Stimulated activated CD4-positive, alpha-beta T cell treated with anti-CD3 and anti-CD28 coated beads, Interleukin-4, amount 100 ng/mL, for 48 hours (primary cell): ENCODE data around the gene CDC42SE2.
"Not testable (repeated sequence)": the region's sequence is repeated elsewhere in the genome, so short reads cannot be mapped to it uniquely, and the experiment has no call there.

Experiments used
- DNase-seq, 2 donors: peaks; one replicate each; pipeline ENCODE4 v3.0.0-alpha.2; 2020; ENCODE audit warnings: low read depth in 2 of 2

The CDC42SE2 gene

GRCh38 chr5:131366428-131366827, 102.6 kb downstream of the CDC42SE2 start:
- no peak for DNase-seq

- DNase-seq, result no peak
Measured at GRCh38 chr5:131367219-131367860, 103.5 kb downstream of the CDC42SE2 start.

- no peak for DNase-seq
Measured at GRCh38 chr5:131368866-131369265, 105.0 kb downstream of the CDC42SE2 start.

DNA sequence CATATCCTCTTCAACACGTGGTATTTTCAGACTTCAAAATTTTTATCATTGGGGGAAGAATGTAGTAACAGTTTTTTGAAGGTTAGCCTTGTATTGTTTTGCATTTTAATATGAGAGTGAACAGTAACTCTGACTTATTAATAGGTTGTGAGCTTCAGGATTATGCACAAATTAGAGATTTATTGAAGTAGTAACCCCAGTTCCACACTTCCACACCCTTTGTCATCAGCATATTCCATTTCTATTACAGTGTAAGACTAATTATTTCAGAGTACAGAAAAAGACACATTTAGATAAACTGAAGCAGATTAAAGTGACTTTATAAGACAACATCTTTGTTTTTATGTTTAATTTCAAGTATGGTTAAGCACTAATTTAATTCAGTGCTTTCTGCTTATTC, 105.7 kb downstream of the CDC42SE2 start:
- no peak for DNase-seq

- DNase-seq, result no peak
Measured at GRCh38 chr5:131371835-131372234, 108.0 kb downstream of the CDC42SE2 start.

- DNase-seq, result no peak
Measured at GRCh38 chr5:131373265-131373664, 109.4 kb downstream of the CDC42SE2 start.

DNA sequence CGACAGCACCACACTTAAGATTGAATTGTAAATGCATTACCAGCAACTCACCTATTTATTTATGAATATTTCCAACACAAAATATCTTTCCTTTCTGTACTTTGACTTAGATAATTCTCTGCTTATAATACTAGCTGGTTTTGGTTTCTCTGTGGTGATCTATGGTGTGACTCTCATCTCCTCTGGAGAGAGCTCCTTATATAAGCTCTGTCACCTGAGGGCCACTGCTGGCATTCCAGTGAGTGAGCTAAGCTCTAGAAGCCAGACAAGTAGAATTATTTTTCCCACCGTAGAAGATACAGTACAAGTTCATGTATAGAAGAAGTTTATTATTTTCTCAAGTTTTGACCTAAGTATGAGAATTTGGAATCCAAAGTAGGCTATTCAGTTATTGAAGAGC, 111.5 kb downstream of the CDC42SE2 start:
- DNase-seq, result no peak

GRCh38 chr5:131377346-131377745, 113.5 kb downstream of the CDC42SE2 start:
- DNase-seq, result no peak

DNA sequence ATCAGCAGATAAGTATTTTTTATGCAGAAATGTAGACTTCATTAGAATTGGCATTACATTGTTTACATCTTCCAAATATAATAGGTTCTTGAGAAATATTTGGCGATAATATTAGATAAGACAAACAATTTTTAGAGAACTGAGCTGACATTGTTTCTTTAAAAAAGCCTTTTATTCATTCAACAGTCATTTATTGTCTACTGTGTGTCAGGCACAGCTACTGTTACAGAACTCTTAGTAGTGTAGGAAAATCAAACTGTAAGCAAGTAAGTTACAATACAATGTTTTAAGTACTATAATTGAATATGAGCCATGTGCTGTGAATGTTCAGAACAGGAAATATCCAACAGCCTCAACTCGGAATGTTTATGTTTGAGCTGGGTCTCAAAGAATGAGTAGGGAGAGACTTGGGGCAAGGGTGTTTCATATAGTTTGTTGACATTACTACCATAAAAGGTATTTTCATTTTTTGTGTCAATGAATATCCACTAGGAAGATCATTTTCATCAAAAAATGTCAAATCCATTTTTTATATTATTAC, 114.0 kb downstream of the CDC42SE2 start:
- DNase-seq, result no peak

GRCh38 chr5:131378721-131379541, 115.1 kb downstream of the CDC42SE2 start:
- DNase-seq, result no peak

- DNase-seq, result peak; percentile 32 to 47
Measured at GRCh38 chr5:131379723-131380122, 115.9 kb downstream of the CDC42SE2 start.

DNA sequence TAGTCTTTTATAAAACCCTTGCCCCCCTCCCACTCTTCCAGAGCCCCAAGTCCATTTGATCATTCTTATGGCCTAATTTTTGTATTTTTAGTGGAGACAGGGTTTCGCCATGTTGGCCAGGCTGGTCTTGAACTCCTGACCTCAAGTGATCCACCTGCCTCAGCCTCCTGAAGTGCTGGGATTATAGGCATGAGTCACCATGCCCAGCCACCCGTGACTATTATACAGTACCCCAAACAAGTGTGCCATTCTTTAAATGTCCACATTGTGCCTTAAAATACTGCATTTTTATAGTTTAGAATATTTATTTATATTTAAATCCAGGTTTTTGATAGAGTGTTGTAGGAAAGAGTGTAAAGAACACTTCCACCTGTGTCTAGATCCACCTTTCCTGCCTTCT, 116.4 kb downstream of the CDC42SE2 start:
- not testable (repeated sequence) for DNase-seq

DNA sequence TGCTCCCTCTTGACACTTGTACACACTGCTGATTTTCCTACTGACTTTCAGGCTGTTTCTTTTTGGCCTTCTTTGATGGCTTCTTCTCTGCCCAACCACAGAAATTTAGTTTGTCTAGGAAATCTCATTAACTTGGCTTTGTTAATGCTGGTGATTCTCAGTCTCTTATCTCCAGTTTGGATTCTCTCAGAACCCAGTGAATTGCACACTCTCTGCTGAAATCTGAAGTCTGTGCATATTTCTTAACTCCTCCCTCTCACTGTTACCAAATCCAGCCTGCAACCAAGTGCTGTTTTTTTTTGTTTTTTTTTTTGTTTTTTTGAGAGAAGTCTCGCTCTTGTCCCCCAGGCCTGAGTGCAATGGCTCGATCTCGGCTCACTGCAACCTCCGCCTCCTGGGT, 117.2 kb downstream of the CDC42SE2 start:
- DNase-seq, result no peak

DNA sequence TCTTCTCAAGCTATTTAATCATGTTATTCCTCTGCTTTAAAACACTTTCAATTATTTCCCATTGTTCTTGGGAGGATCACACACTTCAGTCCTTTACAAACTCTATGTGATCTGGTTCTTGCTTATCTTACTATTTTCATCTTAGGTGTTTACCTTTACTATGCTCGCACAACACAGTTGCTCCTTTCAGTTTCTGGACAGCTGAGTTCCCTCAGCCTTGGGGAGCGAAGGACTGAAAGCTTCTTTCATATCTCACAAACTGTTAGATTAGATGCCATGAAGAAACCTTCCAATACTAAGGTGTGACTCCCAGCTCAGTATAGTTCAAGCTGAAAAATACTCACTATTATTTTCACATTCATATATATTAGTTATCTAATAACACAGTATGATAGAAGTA, 117.9 kb downstream of the CDC42SE2 start:
- no peak for DNase-seq

DNA sequence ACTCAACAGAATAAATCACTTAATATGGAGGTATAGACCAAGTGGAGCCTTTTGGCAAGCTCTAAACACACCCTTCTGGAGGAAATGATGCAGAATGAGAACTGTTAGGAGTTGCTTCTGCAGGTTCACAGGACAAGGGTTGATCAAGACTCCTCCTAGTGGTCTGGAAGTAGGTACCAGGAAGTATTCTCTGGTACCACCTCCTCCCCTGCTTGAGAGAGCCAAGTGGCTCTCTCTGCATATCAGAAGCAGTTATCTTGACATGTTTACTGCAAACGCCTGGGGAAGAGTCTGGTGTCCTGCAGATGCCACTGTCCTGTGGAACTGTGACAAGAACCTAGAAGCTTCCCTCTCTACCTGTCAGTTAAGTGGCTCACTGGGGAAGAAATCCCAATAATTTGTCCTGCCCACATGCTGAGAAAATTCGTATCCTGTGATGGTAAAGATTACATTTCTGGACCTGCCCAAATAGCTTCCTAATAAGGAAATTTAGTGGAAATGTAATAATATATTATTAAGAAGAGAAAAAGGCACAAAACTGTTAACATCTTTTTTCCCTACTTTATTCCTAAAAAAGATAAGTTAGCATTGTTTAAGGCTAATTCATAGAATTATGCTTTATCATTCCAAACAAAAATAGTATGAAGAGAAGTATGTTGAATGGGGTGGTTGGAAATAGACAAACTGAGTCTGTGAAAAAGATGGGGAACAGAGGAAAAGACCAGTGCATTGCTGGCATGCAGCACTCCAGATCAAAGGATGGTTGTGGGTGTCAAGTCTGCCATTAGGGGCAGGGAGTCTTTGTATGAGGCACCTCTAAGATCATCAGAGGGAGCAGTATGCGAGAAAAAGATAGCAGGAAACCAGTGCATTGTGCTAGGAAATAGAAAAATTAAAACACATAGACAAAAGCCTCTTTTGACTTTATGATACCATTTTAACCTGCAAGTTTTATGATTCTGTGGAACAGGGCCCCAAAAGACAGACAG, 118.8 kb downstream of the CDC42SE2 start:
- no peak for DNase-seq

- DNase-seq, result no peak
Measured at GRCh38 chr5:131384173-131384572, 120.3 kb downstream of the CDC42SE2 start.

DNA sequence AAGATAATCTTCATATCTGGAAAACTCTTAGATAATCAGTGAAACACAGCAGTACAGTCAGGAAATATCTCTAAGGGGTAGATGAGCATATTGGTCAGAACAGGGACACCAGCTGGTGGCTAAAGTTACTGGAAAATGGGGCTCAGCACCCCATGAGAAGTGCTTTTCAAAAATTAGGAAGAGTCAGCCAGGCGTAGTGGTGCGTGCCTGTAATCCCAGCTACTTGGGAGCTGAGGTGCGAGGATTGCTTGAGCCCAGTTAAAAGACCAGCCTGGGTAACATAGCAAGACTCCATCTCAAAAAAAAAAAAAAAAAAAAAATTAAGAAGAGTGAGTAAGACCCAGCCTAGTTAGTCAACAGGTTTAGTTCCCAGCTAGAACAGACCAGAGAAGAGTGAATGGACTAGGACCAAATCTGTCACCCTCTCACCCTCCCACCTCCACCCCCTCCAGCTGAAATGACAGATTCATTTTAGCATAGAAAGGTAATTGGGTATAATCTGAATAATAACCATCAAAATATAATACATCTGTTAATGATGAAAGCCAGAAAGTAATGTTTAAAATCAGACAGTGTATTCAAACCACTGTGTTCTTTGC, 120.9 kb downstream of the CDC42SE2 start:
- peak in 1 of 2 donors; percentile 45 for DNase-seq

DNA sequence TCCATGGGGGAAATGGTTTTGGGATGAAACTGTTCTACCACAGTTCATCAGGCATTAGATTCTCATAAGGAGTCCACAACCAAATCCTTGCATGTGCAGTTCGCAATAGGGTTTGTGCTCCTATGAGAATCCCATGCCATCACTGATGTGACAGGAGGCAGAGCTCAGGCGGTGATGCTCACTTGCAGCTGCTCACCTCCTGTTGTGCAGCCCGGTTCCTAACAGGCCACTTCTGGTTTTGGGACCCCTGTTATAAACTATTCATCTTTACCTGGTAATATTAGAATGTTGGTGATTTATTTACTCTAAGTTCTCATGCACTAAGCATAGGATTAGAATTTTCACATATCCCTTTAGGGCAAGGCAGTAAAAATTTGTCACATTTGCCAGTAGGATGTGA, 122.3 kb downstream of the CDC42SE2 start:
- DNase-seq, result no peak

- DNase-seq, result no peak
Measured at GRCh38 chr5:131386779-131387178, 122.9 kb downstream of the CDC42SE2 start.

DNA sequence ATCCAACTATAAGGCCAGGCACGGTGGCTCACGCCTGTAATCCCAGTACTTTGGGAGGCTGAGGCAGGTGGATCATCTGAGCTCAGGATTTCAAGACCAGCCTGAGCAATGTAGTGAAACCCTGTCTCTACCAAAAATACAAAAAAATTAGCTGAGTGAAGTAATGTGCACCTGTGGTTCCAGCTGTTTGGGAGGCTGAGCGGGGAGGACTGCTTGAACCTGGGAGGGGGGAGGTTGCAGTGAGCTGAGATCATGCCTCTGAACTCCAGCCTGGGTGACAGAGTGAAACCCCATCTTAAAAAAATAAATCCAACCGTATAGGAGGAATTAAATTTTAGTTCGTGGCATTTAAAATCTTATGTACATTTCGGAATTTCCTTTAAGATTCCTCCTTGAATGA, 123.4 kb downstream of the CDC42SE2 start:
- no peak for DNase-seq

DNA sequence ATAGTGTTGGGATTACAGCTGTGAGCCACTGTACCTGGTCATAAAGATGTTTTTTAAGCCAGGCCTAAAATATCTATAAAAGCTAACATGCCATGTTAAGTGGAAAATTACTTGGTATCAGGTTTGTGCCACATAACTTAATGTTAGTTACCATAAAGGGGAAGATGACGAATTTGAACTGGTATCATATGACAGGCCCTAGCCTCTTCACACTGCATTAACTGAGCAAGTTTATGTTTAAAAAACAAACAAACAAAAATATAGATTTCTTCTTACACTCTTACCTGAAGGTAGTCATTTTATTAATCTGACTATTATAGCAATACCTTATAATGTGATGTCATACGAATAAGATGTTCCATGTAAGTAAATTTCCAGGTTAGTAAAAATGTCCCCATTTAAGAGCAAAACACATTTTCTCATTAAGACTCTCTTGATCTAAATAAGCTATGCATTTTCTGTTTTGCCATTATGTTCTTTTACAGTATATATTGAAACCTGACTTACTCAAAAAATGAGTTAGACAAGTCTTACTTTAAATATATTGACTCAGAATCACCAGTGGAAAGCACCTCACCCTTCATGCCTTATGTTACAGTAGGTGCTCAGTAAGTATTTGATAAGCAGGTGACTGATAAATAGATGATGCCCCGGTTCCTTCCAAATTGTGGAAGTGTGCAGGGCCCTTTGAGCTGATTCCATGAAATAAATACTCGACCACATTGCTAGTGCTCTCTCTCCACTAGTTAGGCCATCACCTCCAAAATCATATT, 125.4 kb downstream of the CDC42SE2 start:
- no peak for DNase-seq
